NB4 (cell line): ENCODE results near the gene OR52W1.

Experiments used
- MYC ChIP-seq: IDR thresholded peaks from 2 replicates; pipeline ENCODE4 v1.6.1; 2011; ENCODE audit warnings: low read depth, low read length
- POLR2A ChIP-seq: IDR thresholded peaks from 2 replicates; pipeline ENCODE4 v1.6.1; 2011; ENCODE audit warnings: mild to moderate bottlenecking; ENCODE audit not compliant: insufficient read length; ENCODE audit errors: extremely low read depth
- TF ChIP-seq, protein P1 (sequence below): IDR thresholded peaks from one replicate; pipeline ENCODE4 v1.5.1; 2012; ENCODE audit warnings: low read depth, low read length
- TF ChIP-seq, protein P2 (sequence below): IDR thresholded peaks from 2 replicates; pipeline ENCODE4 v1.6.1; 2011; ENCODE audit warnings: low read depth, low read length

GRCh38 chr11:6234387-6235107, 35.5 kb downstream of the OR52W1 start, which contains the start of gene FHIP1B:
- TF ChIP-seq MYC (no peak), POLR2A (peak; percentile 67)
- TF ChIP-seq, protein P1, sequence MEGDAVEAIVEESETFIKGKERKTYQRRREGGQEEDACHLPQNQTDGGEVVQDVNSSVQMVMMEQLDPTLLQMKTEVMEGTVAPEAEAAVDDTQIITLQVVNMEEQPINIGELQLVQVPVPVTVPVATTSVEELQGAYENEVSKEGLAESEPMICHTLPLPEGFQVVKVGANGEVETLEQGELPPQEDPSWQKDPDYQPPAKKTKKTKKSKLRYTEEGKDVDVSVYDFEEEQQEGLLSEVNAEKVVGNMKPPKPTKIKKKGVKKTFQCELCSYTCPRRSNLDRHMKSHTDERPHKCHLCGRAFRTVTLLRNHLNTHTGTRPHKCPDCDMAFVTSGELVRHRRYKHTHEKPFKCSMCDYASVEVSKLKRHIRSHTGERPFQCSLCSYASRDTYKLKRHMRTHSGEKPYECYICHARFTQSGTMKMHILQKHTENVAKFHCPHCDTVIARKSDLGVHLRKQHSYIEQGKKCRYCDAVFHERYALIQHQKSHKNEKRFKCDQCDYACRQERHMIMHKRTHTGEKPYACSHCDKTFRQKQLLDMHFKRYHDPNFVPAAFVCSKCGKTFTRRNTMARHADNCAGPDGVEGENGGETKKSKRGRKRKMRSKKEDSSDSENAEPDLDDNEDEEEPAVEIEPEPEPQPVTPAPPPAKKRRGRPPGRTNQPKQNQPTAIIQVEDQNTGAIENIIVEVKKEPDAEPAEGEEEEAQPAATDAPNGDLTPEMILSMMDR: no peak
- TF ChIP-seq, protein P2, sequence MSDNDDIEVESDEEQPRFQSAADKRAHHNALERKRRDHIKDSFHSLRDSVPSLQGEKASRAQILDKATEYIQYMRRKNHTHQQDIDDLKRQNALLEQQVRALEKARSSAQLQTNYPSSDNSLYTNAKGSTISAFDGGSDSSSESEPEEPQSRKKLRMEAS: peak; percentile 58; the same call in 1 of the 2 replicates
